ENCODE results near the gene ADD3.

ADD3 gene

GRCh38 chr10:110051487-110051886 is 43.7 kb downstream of the ADD3 start:
- H3K27me3 ChIP-seq (ENCODE audit: insufficient read depth, low read length, poor library complexity, severe bottlenecking): no peaks in the 10 kb centered on the region
- no peaks in the 10 kb centered on the region for H3K4me1 ChIP-seq (ENCODE audit: insufficient read depth, low read length, poor library complexity, severe bottlenecking)
- TF ChIP-seq EZH2phosphoT487 (IDR thresholded peaks at IDR 0.05; ENCODE audit: borderline replicate concordance) (no peak), CTCF (conservative IDR thresholded peaks at IDR 0.05; ENCODE audit: low read length) (no peak)
- H4K20me1 ChIP-seq (ENCODE audit: insufficient read depth, low read length, poor library complexity, severe bottlenecking): no peaks in the 10 kb centered on the region
- H3K9ac ChIP-seq (ENCODE audit: low read depth, low read length, poor library complexity, severe bottlenecking): no peak overlapping the region
- H3K79me2 ChIP-seq (ENCODE audit: insufficient read depth, low read length): peaks cover 89% of the 10 kb centered on the region
- H3F3A ChIP-seq (ENCODE audit: low read depth): no peaks in the 10 kb centered on the region
- no peak overlapping the region for H3K4me2 ChIP-seq (ENCODE audit: low read depth, low read length, poor library complexity, severe bottlenecking)
- no peak overlapping the region for H3K4me3 ChIP-seq (ENCODE audit: low read length, poor library complexity, severe bottlenecking)
- H2AFZ ChIP-seq (ENCODE audit: low read length): no peak overlapping the region
- H3K9me2 ChIP-seq (replicated peaks; ENCODE audit: low read depth, low read length): no peaks in the 10 kb centered on the region
- peaks cover 10% of the 10 kb centered on the region; the same call in 1 of the 2 replicates for H3K36me3 ChIP-seq (ENCODE audit: insufficient read depth, low read length)
- H3K9me3 ChIP-seq (ENCODE audit: insufficient read depth, low read depth, low read length): peaks cover 17% of the 10 kb centered on the region

- H3F3A ChIP-seq (ENCODE audit: low read depth): 0 out of 2 replicates have a peak, but pooled peaks cover 3% of the 10 kb centered on the region
- H2AFZ ChIP-seq (ENCODE audit: low read length): no peak overlapping the region
- no peak overlapping the region for H3K4me2 ChIP-seq (ENCODE audit: low read depth, low read length, poor library complexity, severe bottlenecking)
- peaks cover 9% of the 10 kb centered on the region for H3K4me1 ChIP-seq (ENCODE audit: insufficient read depth, low read length, poor library complexity, severe bottlenecking)
- peaks cover 89% of the 10 kb centered on the region for H3K79me2 ChIP-seq (ENCODE audit: insufficient read depth, low read length)
- H3K4me3 ChIP-seq (ENCODE audit: low read length, poor library complexity, severe bottlenecking): no peak overlapping the region
- H3K27me3 ChIP-seq (ENCODE audit: insufficient read depth, low read length, poor library complexity, severe bottlenecking): no peaks in the 10 kb centered on the region
- H3K9ac ChIP-seq (ENCODE audit: low read depth, low read length, poor library complexity, severe bottlenecking): no peak overlapping the region
- peaks cover 12% of the 10 kb centered on the region for H3K9me3 ChIP-seq (ENCODE audit: insufficient read depth, low read depth, low read length)
- peaks cover 10% of the 10 kb centered on the region; the same call in 1 of the 2 replicates for H3K36me3 ChIP-seq (ENCODE audit: insufficient read depth, low read length)
- no peaks in the 10 kb centered on the region for H3K9me2 ChIP-seq (replicated peaks; ENCODE audit: low read depth, low read length)
- TF ChIP-seq CTCF (conservative IDR thresholded peaks at IDR 0.05; ENCODE audit: low read length) (no peak), EZH2phosphoT487 (IDR thresholded peaks at IDR 0.05; ENCODE audit: borderline replicate concordance) (no peak)
- H4K20me1 ChIP-seq (ENCODE audit: insufficient read depth, low read length, poor library complexity, severe bottlenecking): peaks cover 5% of the 10 kb centered on the region
These were observed 45.1 kb downstream of the ADD3 start for GRCh38 chr10:110052916-110053315.

- Histone ChIP-seq H3K9me2 (replicated peaks; ENCODE audit: low read depth, low read length) (no peaks in the 10 kb centered on the region), H3K36me3 (ENCODE audit: insufficient read depth, low read length) (no peaks in the 10 kb centered on the region), H3K4me3 (ENCODE audit: low read length, poor library complexity, severe bottlenecking) (no peak overlapping the region), H4K20me1 (ENCODE audit: insufficient read depth, low read length, poor library complexity, severe bottlenecking) (peaks cover 28% of the 10 kb centered on the region), H3K79me2 (ENCODE audit: insufficient read depth, low read length) (peaks cover 94% of the 10 kb centered on the region), H3K9ac (ENCODE audit: low read depth, low read length, poor library complexity, severe bottlenecking) (no peak overlapping the region), H3K9me3 (ENCODE audit: insufficient read depth, low read depth, low read length) (no peaks in the 10 kb centered on the region), H3F3A (ENCODE audit: low read depth) (0 out of 2 replicates have a peak, but pooled peaks cover 3% of the 10 kb centered on the region), H3K4me1 (ENCODE audit: insufficient read depth, low read length, poor library complexity, severe bottlenecking) (peaks cover 31% of the 10 kb centered on the region), H3K27me3 (ENCODE audit: insufficient read depth, low read length, poor library complexity, severe bottlenecking) (no peaks in the 10 kb centered on the region), H3K4me2 (ENCODE audit: low read depth, low read length, poor library complexity, severe bottlenecking) (no peak overlapping the region), H2AFZ (ENCODE audit: low read length) (no peak overlapping the region)
- TF ChIP-seq EZH2phosphoT487 (IDR thresholded peaks at IDR 0.05; ENCODE audit: borderline replicate concordance) (no peak), CTCF (conservative IDR thresholded peaks at IDR 0.05; ENCODE audit: low read length) (no peak)
These were observed 49.0 kb downstream of the ADD3 start for GRCh38 chr10:110056822-110057221.
